Activated CD8-positive, alpha-beta memory T cell treated with anti-CD3 and anti-CD28 coated beads for 36 hours (primary cell): ENCODE results near the gene TMEM214. TPM values are rescaled to one million over a fixed set of nuclear protein-coding genes. Genes with fewer than 3 reads are reported as not detected.

Experiments
- CTCF ChIA-PET: fragments of 350-600 bp; sonication (Branson Sonifier 250); formaldehyde crosslinking; loops from one replicate; lab custom pipeline; 2021; ENCODE audit warnings: antibody characterized with exemption; lab: Charles Lee
- POLR2A ChIA-PET: fragments of 350-600 bp; sonication (Branson Sonifier 250); formaldehyde crosslinking; loops from one replicate; lab custom pipeline; 2021; ENCODE audit warnings: antibody characterized with exemption; lab: Charles Lee
- total RNA-seq, 2 experiments: library from RNA; stranded (reverse); gene quantifications; one replicate each; pipeline ENCODE4 v1.2.3, GENCODE V29; 2021

Gene TMEM214
- total RNA-seq, 2 experiments from 2014 or later, result 74.4 to 75.0 TPM

DNA sequence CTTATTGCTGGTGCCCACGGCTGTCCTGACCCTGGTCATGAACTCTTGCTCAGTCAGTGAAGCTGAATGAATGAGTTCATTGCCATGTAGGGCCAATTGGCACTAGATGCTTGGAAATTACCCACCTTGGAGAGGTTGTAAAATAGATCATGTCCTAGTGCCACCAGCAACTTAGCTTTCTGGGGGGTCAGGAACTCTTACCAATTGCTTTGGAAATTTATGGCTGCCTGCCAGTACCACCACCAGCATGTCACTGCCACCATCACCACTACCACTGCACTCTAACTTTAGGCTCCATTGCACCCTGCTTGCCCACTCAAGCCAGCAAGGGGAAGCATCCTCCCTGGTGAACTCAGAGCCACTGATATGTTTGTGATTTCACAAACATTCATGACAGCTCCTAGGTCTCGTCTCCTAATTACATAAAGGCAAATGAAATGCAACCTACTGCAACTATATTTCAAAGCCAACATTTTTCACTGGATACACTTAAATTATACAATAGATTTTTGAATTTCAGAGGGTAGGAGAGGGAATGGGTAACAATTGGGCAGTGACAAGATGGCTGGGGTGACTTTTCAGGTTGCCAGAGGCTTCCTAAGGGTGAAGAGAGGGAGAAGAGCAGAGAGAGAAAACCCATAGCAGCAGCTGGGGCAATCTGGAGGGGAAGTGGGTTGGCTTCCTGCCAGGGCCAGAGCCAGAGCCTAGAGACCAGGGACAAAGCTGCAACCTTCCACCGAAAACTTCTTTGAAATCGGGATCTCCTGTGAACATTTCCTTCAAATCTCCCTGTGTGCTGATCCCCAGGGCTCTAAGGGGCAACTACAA is 42.2 kb downstream of the TMEM214 start:
- CTCF ChIA-PET, result interaction anchor here (3.4 kb wide), 1 partner anchor 10 kb away, joined by 11 read pairs; no protein-coding TSS in a partner anchor
- POLR2A ChIA-PET, result interaction anchor here (0.7 kb wide), 1 partner anchor 24 kb away, joined by 3 read pairs; no protein-coding TSS in a partner anchor

DNA sequence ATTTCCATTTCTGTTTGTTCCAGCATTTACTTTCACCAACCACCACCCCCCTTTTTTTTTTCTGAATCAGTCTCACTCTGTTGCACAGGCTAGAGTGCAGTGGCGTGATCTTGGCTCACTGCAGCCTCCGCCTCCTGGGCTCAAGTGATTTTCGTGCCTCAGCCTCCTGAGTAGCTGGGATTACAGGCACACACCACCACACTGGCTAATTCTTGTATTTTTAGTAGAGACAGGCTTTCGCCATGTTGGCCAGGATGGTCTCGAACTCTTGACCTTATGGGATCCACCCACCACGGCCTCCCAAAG is 42.8 kb downstream of the TMEM214 start:
- POLR2A ChIA-PET, result interaction anchor here (0.7 kb wide), 1 partner anchor 25 kb away, joined by 3 read pairs; no protein-coding TSS in a partner anchor
- CTCF ChIA-PET, result interaction anchor here (3.4 kb wide), 1 partner anchor 9 kb away, joined by 11 read pairs; no protein-coding TSS in a partner anchor

DNA sequence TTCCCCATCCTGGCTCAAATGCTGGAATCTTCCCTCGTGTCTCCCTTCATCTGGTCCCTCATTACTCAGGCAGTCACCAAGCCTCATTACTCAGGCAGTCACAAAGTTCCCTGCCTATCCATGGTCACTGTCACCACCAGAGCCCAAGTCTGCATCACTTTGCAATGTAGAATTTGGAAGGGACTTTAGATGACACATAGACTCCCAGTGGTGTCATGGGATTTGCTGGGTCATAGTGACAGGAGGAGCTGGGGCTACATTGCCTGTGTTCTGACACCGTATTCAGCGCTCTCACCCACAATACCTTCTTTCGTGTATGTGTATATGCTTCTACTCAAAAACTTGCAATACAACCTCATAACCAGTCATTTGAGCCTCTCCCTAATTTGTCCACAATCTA is 43.6 kb downstream of the TMEM214 start:
- CTCF ChIA-PET, result interaction anchor here (0.6 kb wide), 1 partner anchor 95 kb away, joined by 5 read pairs; no protein-coding TSS in a partner anchor
- POLR2A ChIA-PET, result no interaction called here

DNA sequence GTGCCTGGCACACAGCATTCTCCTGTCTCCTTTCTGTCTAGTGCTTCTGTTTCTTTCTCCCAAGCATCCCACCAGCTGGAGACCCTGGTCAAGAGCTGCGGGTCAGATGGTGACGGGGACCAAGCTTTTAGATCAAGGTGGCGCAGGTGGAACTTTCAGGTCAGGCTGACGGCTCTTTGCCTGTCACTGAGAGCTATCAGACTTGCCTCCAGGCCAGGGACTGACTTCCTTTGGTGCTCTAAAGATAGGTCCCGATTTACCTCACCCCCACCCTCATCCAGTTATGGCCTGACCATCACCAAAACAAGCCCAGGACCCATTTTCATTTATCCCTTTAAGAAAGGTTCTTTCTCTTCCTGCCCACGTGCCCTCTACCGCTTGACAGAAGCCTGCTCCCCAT is 44.5 kb downstream of the TMEM214 start:
- POLR2A ChIA-PET, result no interaction called here
- CTCF ChIA-PET, result interaction anchor here (1.1 kb wide), 1 partner anchor 26 kb away, joined by 3 read pairs; the partner anchor contains the start of gene AGBL5

DNA sequence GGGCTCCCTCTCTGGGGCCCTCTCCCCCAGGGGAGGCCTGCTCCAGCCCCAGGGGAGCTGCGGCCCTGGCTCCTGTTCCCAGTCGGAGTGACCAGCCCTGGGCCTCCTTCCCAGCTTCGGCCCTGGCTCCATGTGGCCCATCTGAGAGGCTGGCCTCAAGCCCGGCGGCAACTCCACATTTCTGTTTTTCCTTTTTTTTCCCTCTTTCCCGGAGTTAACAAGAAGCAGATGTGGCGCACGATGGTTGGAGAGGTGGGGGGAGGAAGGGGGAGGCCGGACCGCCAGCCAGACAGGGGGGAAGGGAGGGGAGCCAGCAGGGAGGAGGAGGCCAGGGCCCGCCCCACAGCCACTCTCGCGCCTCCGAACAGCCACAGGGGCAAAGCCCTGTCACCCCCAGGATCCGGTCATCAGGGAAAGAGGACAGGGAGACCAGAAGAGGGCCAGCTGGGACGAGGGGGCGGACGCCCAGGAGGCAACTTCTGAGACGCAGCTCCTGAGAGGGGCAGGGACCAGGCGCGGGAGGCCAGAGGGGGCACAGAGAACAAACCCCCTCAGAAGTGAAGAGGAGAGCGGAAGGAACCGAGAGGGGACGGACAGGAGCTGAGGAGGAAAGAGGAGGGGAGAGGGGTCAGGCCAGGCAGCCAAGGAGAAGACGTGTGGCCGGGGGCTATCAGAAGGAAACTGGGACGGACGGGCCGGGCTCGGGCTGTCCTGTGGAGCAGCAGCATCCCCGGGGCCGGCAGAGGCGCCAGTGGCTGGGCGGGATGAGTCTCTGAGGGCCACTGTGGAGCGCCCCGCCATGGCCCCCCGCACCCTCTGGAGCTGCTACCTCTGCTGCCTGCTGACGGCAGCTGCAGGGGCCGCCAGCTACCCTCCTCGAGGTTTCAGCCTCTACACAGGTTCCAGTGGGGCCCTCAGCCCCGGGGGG is 45.8 kb downstream of the TMEM214 start, which contains the start of gene EMILIN1:
Gene EMILIN1, plus strand, starts transcription at position 349 of the 928 bp plus-strand sequence. Its CDS starts 451 bp downstream, at position 800.
- CTCF ChIA-PET, result interaction anchor here (0.7 kb wide), 1 partner anchor 46 kb away, joined by 3 read pairs; no protein-coding TSS in a partner anchor
- POLR2A ChIA-PET, result no interaction called here

DNA sequence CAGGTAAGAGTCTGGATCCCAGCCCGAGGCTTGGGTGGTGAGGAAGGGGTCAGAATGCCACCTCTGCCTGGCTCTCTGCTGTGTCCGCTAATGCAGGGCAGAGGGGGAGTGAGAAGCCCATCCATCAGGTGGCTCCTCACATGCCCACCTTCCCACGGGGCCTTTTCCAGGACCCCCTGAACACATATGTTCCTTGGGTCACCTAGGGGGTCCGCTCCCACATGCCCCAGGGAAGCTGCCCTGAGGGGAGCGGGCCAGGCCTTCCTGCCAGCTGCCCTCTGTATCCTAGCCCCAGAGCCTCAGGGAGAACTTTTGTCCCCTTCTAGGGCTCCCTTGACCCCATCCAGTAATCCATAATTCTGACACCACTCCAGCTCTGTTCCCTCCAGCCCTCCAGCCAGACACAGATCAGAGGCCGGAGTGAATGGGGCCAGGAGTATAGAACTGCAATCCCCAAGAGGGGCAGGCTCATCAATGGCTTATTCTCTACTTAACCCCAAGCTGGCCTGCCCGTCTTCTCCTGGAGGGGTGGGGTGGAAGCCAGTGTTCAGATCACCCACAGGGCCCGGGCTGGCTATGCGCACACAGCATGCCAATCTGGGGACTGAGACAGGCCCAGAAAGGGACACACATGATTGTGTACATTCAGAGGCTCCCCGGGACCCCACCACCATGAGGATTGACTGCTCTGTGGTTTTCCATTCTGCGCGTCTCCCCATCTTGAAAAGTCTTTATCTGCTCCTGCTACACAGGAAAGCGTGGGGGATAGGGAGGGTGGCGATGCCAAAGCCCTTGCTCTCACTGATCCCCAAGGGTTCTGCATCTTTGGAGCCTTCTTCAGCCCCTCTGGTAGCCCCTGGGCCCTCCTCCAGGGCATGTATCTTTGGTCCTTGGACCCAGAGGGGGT is 46.7 kb downstream of the TMEM214 start:
- ChIA-PET CTCF (interaction anchor here (1.7 kb wide), 1 partner anchor 7 kb away, joined by 8 read pairs; no protein-coding TSS in a partner anchor), POLR2A (no interaction called here)

DNA sequence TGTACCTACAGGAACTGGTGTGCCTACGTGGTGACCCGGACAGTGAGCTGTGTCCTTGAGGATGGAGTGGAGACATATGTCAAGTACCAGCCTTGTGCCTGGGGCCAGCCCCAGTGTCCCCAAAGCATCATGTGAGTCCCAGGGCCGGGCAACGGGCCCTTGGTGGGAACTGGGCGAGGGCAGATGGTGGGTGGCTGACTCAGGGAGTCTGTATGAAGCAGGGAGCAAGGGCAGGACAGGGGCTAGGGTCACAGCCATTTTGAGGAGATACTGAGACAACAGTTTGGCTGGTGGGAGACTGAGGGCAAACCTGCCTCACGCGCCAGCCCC is 47.3 kb downstream of the TMEM214 start:
- ChIA-PET POLR2A (no interaction called here), CTCF (interaction anchor here (1.7 kb wide), 1 partner anchor 7 kb away, joined by 8 read pairs; no protein-coding TSS in a partner anchor)

DNA sequence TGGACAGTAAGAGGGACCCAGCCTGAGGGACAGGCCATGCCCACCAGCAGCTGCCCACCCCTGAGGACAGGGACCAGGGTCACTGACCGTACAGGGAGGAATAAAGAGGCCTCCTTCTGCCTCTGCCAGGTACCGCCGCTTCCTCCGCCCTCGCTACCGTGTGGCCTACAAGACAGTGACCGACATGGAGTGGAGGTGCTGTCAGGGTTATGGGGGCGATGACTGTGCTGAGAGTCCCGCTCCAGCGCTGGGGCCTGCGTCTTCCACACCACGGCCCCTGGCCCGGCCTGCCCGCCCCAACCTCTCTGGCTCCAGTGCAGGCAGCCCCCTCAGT is 47.8 kb downstream of the TMEM214 start:
- POLR2A ChIA-PET, result interaction anchor here (1.0 to 1.3 kb wide), 3 partner anchors 8 to 48 kb away, joined by 3 to 8 read pairs (median 4); partner anchors contain the start of genes OST4 and TMEM214
- CTCF ChIA-PET, result interaction anchor here (0.6 to 1.7 kb wide), 3 partner anchors 8 to 239 kb away, joined by 3 to 8 read pairs (median 4); no protein-coding TSS in a partner anchor

DNA sequence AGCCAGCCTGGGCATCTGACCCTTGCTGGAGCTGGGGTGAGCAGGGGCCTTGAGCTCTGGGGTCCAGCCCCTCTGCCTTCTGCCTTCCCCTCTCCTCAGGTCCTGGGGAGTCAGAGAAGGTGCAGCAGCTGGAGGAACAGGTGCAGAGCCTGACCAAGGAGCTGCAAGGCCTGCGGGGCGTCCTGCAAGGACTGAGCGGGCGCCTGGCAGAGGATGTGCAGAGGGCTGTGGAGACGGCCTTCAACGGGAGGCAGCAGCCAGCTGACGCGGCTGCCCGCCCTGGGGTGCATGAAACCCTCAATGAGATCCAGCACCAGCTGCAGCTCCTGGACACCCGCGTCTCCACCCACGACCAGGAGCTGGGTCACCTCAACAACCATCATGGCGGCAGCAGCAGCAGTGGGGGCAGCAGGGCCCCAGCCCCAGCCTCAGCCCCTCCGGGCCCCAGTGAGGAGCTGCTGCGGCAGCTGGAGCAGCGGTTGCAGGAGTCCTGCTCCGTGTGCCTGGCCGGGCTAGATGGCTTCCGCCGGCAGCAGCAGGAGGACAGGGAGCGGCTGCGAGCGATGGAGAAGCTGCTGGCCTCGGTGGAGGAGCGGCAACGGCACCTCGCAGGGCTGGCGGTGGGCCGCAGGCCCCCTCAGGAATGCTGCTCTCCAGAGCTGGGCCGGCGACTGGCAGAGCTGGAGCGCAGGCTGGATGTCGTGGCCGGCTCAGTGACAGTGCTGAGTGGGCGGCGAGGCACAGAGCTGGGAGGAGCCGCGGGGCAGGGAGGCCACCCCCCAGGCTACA is 49.4 kb downstream of the TMEM214 start:
- ChIA-PET CTCF (interaction anchor here (0.6 to 1.9 kb wide), 5 partner anchors 11 to 130 kb away, joined by 3 to 5 read pairs (median 4); partner anchors contain the start of genes AGBL5, OST4 and SLC5A6), POLR2A (interaction anchor here (0.5 to 1.3 kb wide), 4 partner anchors 9 to 37 kb away, joined by 4 to 10 read pairs (median 4); partner anchors contain the start of gene OST4)

DNA sequence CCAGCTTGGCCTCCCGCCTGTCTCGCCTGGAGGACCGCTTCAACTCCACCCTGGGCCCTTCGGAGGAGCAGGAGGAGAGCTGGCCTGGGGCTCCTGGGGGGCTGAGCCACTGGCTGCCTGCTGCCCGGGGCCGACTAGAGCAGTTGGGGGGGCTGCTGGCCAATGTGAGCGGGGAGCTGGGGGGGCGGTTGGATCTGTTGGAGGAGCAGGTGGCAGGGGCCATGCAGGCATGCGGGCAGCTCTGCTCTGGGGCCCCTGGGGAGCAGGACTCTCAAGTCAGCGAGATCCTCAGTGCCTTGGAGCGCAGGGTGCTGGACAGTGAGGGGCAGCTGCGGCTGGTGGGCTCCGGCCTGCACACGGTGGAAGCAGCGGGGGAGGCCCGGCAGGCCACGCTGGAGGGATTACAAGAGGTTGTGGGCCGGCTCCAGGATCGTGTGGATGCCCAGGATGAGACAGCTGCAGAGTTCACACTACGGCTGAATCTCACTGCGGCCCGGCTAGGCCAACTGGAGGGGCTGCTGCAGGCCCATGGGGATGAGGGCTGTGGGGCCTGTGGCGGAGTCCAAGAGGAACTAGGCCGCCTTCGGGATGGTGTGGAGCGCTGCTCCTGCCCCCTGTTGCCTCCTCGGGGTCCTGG is 50.1 kb downstream of the TMEM214 start:
- CTCF ChIA-PET, result interaction anchor here (0.6 to 3.2 kb wide), 5 partner anchors 9 to 129 kb away, joined by 3 to 11 read pairs (median 4); partner anchors contain the start of genes OST4 and SLC5A6

DNA sequence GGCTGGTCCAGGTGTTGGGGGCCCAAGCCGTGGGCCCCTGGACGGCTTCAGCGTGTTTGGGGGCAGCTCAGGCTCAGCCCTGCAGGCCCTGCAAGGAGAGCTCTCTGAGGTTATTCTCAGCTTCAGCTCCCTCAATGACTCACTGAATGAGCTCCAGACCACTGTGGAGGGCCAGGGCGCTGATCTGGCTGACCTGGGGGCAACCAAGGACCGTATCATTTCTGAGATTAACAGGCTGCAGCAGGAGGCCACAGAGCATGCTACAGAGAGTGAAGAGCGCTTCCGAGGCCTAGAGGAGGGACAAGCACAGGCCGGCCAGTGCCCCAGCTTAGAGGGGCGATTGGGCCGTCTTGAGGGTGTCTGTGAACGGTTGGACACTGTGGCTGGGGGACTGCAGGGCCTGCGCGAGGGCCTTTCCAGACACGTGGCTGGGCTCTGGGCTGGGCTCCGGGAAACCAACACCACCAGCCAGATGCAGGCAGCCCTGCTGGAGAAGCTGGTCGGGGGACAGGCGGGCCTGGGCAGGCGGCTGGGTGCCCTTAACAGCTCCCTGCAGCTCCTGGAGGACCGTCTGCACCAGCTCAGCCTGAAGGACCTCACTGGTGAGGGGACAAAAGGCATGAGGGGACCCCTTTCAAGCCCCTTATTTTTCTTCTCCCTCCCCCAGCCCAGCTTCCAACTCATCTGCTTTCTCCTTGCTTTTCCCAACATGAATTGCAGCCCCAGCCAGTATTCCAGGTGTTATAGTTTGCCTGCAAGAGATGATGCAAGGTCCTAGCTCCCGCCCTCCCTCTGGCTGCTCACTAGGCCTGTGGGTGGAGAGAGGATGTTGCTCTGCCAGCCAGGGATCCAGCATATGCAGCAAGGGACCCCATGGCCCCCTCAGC is 50.9 kb downstream of the TMEM214 start:
- CTCF ChIA-PET, result interaction anchor here (0.7 to 3.2 kb wide), 3 partner anchors 10 to 67 kb away, joined by 3 to 11 read pairs (median 4); partner anchors contain the start of gene OST4
- POLR2A ChIA-PET, result interaction anchor here (1.0 kb wide), 1 partner anchor 12 kb away, joined by 5 read pairs; the partner anchor contains the start of gene OST4

More for the DNA sequence above, 50.1 kb downstream of the TMEM214 start:
- POLR2A ChIA-PET, result interaction anchor here (0.9 to 1.0 kb wide), 2 partner anchors 12 to 32 kb away, joined by 4 to 5 read pairs; partner anchors contain the start of gene OST4

DNA sequence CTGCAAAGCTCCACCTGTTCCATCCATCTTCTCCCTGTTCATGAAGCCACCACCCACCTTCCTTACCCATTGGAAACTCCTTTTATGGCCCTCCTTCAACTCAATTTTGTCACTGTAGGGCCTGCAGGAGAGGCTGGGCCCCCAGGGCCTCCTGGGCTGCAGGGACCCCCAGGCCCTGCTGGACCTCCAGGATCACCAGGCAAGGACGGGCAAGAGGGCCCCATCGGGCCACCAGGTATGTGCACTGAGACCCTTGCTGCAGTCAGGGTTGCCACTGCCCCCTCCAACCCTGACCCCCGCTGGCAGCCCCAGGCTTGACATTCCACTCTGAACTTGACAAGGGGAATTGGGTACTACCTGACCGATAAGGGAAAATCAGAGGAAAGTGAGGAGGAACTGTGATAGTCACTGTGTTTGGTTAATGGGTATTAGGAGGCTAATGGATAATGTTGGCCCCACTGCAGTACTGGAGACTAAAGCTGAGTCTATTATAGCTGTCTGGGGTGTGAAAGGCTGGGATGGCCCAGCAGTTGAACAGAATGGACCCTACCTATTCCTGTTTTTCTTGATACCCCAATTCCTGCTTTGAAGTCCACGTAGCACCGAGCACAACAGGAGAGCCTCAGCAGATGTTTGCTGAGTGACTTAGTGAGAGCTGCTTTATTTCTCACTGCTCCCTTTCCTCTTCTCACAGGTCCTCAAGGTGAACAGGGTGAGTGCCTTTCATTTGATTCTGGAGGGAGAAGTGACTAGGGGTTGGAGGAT is 51.7 kb downstream of the TMEM214 start:
- POLR2A ChIA-PET, result no interaction called here
- CTCF ChIA-PET, result interaction anchor here (1.0 to 3.2 kb wide), 5 partner anchors 10 to 195 kb away, joined by 3 to 11 read pairs (median 4); partner anchors contain the start of gene OST4

DNA sequence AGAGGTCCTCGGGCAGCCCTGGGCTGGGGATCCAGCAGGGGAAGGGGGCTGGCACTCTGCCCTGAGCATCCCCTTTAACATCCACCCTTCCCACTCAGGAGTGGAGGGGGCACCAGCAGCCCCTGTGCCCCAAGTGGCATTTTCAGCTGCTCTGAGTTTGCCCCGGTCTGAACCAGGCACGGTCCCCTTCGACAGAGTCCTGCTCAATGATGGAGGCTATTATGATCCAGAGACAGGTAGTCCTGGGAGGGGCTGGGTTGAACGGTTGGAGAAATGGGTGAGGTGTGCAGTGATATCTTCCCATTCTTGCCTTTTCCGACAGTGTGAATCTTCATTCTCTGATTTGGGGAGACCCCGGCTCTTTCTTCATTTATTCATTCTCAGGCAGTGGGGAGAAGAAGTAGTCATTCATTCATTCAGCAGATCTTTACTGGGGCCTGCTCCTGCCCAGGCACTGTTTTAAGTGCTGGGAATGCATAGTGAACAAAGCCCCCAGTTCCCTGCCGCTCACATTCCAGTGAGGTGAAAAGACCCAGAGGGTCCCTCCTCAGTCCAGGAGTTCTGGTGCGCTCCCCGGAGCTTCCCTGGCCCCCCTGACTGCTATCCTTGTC is 52.4 kb downstream of the TMEM214 start:
- ChIA-PET POLR2A (interaction anchor here (0.6 to 1.9 kb wide), 3 partner anchors 14 to 179 kb away, joined by 3 to 4 read pairs (median 3); partner anchors contain the start of gene OST4), CTCF (interaction anchor here (1.0 to 3.2 kb wide), 5 partner anchors 11 to 194 kb away, joined by 3 to 11 read pairs (median 4); no protein-coding TSS in a partner anchor)

DNA sequence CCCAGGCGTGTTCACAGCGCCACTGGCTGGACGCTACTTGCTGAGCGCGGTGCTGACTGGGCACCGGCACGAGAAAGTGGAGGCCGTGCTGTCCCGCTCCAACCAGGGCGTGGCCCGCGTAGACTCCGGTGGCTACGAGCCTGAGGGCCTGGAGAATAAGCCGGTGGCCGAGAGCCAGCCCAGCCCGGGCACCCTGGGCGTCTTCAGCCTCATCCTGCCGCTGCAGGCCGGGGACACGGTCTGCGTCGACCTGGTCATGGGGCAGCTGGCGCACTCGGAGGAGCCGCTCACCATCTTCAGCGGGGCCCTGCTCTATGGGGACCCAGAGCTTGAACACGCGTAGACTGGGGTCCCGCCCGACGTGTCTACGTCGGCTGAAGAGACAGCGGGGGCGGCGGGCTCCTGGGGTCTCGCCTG is 52.9 kb downstream of the TMEM214 start:
- CTCF ChIA-PET, result interaction anchor here (1.0 to 3.2 kb wide), 5 partner anchors 12 to 194 kb away, joined by 3 to 11 read pairs (median 4); no protein-coding TSS in a partner anchor
- POLR2A ChIA-PET, result interaction anchor here (0.6 to 1.9 kb wide), 4 partner anchors 14 to 178 kb away, joined by 3 to 4 read pairs (median 3); partner anchors contain the start of gene OST4
